Measurements from ENCODE around the gene NMRK2. TPM values are rescaled to one million over a fixed set of nuclear protein-coding genes. Genes with fewer than 3 reads are reported as not detected.

The NMRK2 gene
- total RNA-seq, 1 donor from 2014 or later = 0.65 TPM

Small RNA genes within 50 kb of the gene (microRNA-seq; reads per million reads assigned to microRNA genes)
- not detected for gene MIR637

Other genes starting within 250 kb of the NMRK2 start
- 35.9 and 44.5 TPM in 2 replicates for gene PIP5K1C, start 232.6 kb upstream of the NMRK2 start, total RNA-seq (ENCODE audit: low replicate concordance)
- 20.0 and 53.8 TPM in 2 replicates for gene TJP3, start 224.7 kb upstream of the NMRK2 start, total RNA-seq (ENCODE audit: low replicate concordance)
- gene APBA3, start 171.4 kb upstream of the NMRK2 start, total RNA-seq (ENCODE audit: low replicate concordance) = 25.1 and 28.5 TPM in 2 replicates
- 35.9 and 44.0 TPM in 2 replicates for gene MRPL54, start 170.4 kb upstream of the NMRK2 start, total RNA-seq (ENCODE audit: low replicate concordance)
- gene RAX2, start 160.8 kb upstream of the NMRK2 start, total RNA-seq (ENCODE audit: low replicate concordance) = not detected in 2 replicates
- 1.6 and 1.7 TPM in 2 replicates for gene MATK, start 146.7 kb upstream of the NMRK2 start, total RNA-seq (ENCODE audit: low replicate concordance)
- gene ZFR2, start 64.0 kb upstream of the NMRK2 start, total RNA-seq (ENCODE audit: low replicate concordance) = 1.00 and 4.7 TPM in 2 replicates
- 1.5 and 3.3 TPM in 2 replicates for gene ATCAY, start 52.4 kb upstream of the NMRK2 start, total RNA-seq (ENCODE audit: low replicate concordance)
- gene DAPK3, start 38.0 kb downstream of the NMRK2 start, total RNA-seq (ENCODE audit: low replicate concordance) = 83.5 and 93.0 TPM in 2 replicates
- gene EEF2, start 52.4 kb downstream of the NMRK2 start, total RNA-seq (ENCODE audit: low replicate concordance) = 2,827 and 2,929 TPM in 2 replicates
- 39.8 and 42.3 TPM in 2 replicates for gene PIAS4, start 74.7 kb downstream of the NMRK2 start, total RNA-seq (ENCODE audit: low replicate concordance)
- gene ZBTB7A, start 133.8 kb downstream of the NMRK2 start, total RNA-seq (ENCODE audit: low replicate concordance) = 21.0 and 31.0 TPM in 2 replicates
- gene MAP2K2, start 191.1 kb downstream of the NMRK2 start, total RNA-seq (ENCODE audit: low replicate concordance) = 144 TPM in 2 replicates
- 3.7 and 13.3 TPM in 2 replicates for gene CREB3L3, start 220.6 kb downstream of the NMRK2 start, total RNA-seq (ENCODE audit: low replicate concordance)
- gene SIRT6, start 249.5 kb downstream of the NMRK2 start, total RNA-seq (ENCODE audit: low replicate concordance) = 26.7 and 29.2 TPM in 2 replicates
- gene ANKRD24, start 249.6 kb downstream of the NMRK2 start, total RNA-seq (ENCODE audit: low replicate concordance) = 0.48 and 1.1 TPM in 2 replicates

All from type B pancreatic cell (in vitro differentiated cells).